K562 (cell line): ENCODE data around the gene ITGAE. TPM values are rescaled to one million over a fixed set of nuclear protein-coding genes. Genes with fewer than 3 reads are reported as not detected.

Experiments
- ATF1 ChIP-seq, 2 experiments: fragments of 450-650 bp in 1 of 2; IDR thresholded peaks; 2 replicates each; pipeline ENCODE4 v1.6.1; 2016; ENCODE audit warnings: missing compliant biosample characterization in 1 of 2, missing genetic modification characterization in 1 of 2
- CAMTA2 ChIP-seq: fragments of 250-450 bp; sonication (Bioruptor Pico); conservative IDR thresholded peaks from 2 replicates; pipeline ENCODE4 v1.5.1; 2022
- CCNT2 ChIP-seq: IDR thresholded peaks from 2 replicates; pipeline ENCODE4 v1.6.1; 2011; ENCODE audit warnings: borderline replicate concordance, low read depth, mild to moderate bottlenecking, moderate library complexity, mixed read lengths, low read length; ENCODE audit not compliant: insufficient read length; ENCODE audit errors: extremely low read depth
- CREM ChIP-seq: IDR thresholded peaks from 2 replicates; pipeline ENCODE4 v1.6.1; 2014; ENCODE audit warnings: antibody characterized with exemption, low read depth
- DPF2 ChIP-seq: fragments of 450-650 bp; IDR thresholded peaks from 2 replicates; pipeline ENCODE4 v1.6.1; 2016
- E2F3 ChIP-seq: fragments of 250-450 bp; sonication (Bioruptor Pico); IDR thresholded peaks from 2 replicates; pipeline ENCODE4 v1.4.0; 2020; ENCODE audit warnings: mild to moderate bottlenecking
- FOXM1 ChIP-seq, 2 experiments: fragments of 450-650 bp in 1 of 2; sonication (generic) in 1 of 2; formaldehyde crosslinking in 1 of 2; IDR thresholded peaks; 2 replicates each; pipeline versions ENCODE4 v1.6.1 to v1.9.0; 2017 to 2022; ENCODE audit warnings: low read depth in 2 of 2, mild to moderate bottlenecking in 2 of 2, missing genetic modification reagents in 1 of 2, moderate library complexity in 1 of 2
- FUS ChIP-seq: fragments of 200-400 bp; formaldehyde crosslinking; optimal IDR thresholded peaks from 2 replicates; pipeline ENCODE3; 2017; ENCODE audit warnings: low read depth, low read length
- KLF16 ChIP-seq: IDR thresholded peaks from 2 replicates; pipeline ENCODE4 v1.6.1; 2016; ENCODE audit warnings: antibody characterized with exemption
- MCM7 ChIP-seq, 2 experiments: fragments of 450-650 bp; IDR thresholded peaks; 2 replicates each; pipeline ENCODE4 v1.6.1; 2016 to 2018
- NCOR1 ChIP-seq: fragments of 450-650 bp; IDR thresholded peaks from 2 replicates; pipeline ENCODE4 v1.6.1; 2016; ENCODE audit warnings: mild to moderate bottlenecking, moderate library complexity
- NEUROD1 ChIP-seq: fragments of 150-350 bp; IDR thresholded peaks from 2 replicates; pipeline ENCODE4 v1.6.1; 2014; ENCODE audit warnings: borderline replicate concordance, low read length, low read depth; ENCODE audit not compliant: partially characterized antibody
- PURB ChIP-seq: sonication (generic); formaldehyde crosslinking; IDR thresholded peaks from 2 replicates; pipeline ENCODE4 v1.9.0; 2021; ENCODE audit warnings: low read depth, mild to moderate bottlenecking, missing genetic modification reagents
- RBFOX2 ChIP-seq: fragments of 200-400 bp; formaldehyde crosslinking; IDR thresholded peaks from 2 replicates; pipeline ENCODE4 v1.6.1; 2017; ENCODE audit warnings: low read depth, mild to moderate bottlenecking, low read length, moderate library complexity
- TAF15 ChIP-seq: fragments of 200-400 bp; formaldehyde crosslinking; IDR thresholded peaks from 2 replicates; pipeline ENCODE4 v1.6.1; 2017; ENCODE audit warnings: mild to moderate bottlenecking, low read depth, low read length, moderate library complexity
- TARDBP ChIP-seq: fragments of 450-650 bp; IDR thresholded peaks from 2 replicates; pipeline ENCODE4 v1.6.1; 2016
- TBL1XR1 ChIP-seq, 2 experiments: IDR thresholded peaks; 2 replicates each; pipeline ENCODE4 v1.6.1; 2012; ENCODE audit warnings: improper control_type of control experiment in 2 of 2, low read length in 2 of 2, mild to moderate bottlenecking in 1 of 2
- TBP ChIP-seq: optimal IDR thresholded peaks from 2 replicates; pipeline ENCODE3; 2011; ENCODE audit warnings: low read depth, low read length, improper control_type of control experiment
- U2AF2 ChIP-seq: fragments of 200-400 bp; formaldehyde crosslinking; optimal IDR thresholded peaks from 2 replicates; pipeline ENCODE3; 2017; ENCODE audit warnings: low read depth, mild to moderate bottlenecking, low read length
- ZFP30 ChIP-seq: fragments of 250-450 bp; sonication (Bioruptor Pico); IDR thresholded peaks from 2 replicates; pipeline ENCODE4 v1.8.0; 2022; ENCODE audit warnings: moderate library complexity, mild to moderate bottlenecking, inconsistent platforms, borderline replicate concordance
- polyA plus RNA-seq, 8 experiments: library from polyadenylated mRNA; depleted of rRNA in 4 of 8; stranded (reverse) in 5 of 8; unstranded in 3 of 8; fragments of >200 nt; fragmentation: Nextera tagmentation in 2 of 8; fragmentation: Illumina TruSeq in 1 of 8; extraction: Ambion mirVana in 2 of 8; extraction: Trizol in 1 of 8; gene quantifications; 2 replicates each; pipeline versions ENCODE4 v1.2.1 to v1.2.3, GENCODE V29; 2011 to 2014; ENCODE audit warnings: inconsistent platforms in 1 of 8, missing spikeins in 1 of 8
- total RNA-seq, 7 experiments: library from RNA; depleted of rRNA in 6 of 7; stranded (reverse); fragments of >200 nt in 6 of 7; fragmentation: Illumina TruSeq in 2 of 7; extraction: Trizol in 2 of 7; gene quantifications; 2 replicates each; pipeline versions ENCODE4 v1.2.1 to v1.2.3, GENCODE V29; 2011 to 2021; ENCODE audit warnings: low replicate concordance in 1 of 7
- TF ChIP-seq, protein P1 (sequence below): fragments of 450-650 bp; IDR thresholded peaks from 2 replicates; pipeline ENCODE4 v1.6.1; 2017; ENCODE audit warnings: antibody characterized with exemption

The ITGAE gene
- total and polyA plus RNA-seq, 9 of the 15 experiments (the other 6 are each of a cell fraction or from before 2014, with no cell fraction given), result 14.8 to 160 (median 27.0) TPM

DNA sequence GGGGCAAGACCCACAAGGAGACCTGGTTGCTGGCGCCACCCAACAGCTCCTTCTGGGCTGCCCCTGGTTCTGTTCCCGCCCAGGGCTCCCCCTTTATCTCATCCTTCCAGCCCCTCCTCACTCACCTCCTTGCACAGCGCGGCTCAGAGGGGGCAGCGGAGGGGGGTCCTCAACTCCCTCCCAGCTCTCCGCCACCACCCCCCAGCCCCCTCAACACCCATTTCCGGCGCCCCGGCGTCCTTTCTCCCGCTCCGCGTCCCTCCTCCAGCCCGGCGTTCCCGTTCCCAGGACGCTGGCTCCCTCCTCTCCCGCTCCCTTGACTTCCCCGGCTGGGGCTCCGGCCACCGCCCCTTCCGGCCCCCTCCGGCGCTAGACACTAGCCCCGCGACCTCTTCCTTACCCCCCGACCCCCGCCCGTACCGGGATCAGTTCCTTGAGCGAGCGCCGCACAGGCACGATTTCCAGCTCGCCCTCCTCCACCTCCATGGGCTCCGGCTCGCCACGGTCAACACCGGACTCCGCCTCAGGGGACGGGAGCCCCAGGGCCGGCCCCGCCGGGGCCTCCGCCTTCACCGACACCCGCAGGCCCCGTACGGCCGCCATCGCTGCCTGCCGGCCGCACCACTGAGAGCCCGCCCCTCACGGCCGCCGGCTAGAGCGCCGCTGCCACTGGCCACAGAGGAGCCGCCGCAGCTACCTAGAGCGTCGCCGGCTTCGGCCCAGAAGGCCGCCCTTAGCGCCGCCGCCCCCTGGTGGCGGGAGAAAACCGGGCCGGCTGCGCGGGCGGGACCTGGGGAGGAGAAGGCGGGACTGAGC is 44.8 kb upstream of the ITGAE start, which contains the start of gene NCBP3 (continued):
- TF ChIP-seq KLF16 (0 out of 2 replicates have a peak, but pooled peaks have one; percentile 15), TBL1XR1 (IDR thresholded peaks at IDR 0.05; ENCODE audit: low read length in 2 of 2) (0 out of 4 replicates have a peak, but pooled peaks of 1 of the 2 experiments have one; percentile 30), U2AF2 (no peak), ZFP30 (CRISPR knock-in tag) (no peak), FOXM1 (IDR thresholded peaks at IDR 0.05; ENCODE audit: low read depth) (no peak), FOXM1 (CRISPR knock-in tag; IDR thresholded peaks at IDR 0.05; ENCODE audit: low read depth) (no peak), PURB (CRISPR knock-in tag) (no peak), TAF15 (no peak), CREM (peak; percentile 61), TARDBP (no peak), CCNT2 (peak; percentile 92), MCM7 (IDR thresholded peaks at IDR 0.05) (no peak), NEUROD1 (peak; percentile 57), CAMTA2 (no peak), E2F3 (CRISPR knock-in tag) (peak; percentile 62; the same call in 1 of the 2 replicates), DPF2 (no peak), TBP (peak; percentile 90), NCOR1 (peak; percentile 47; the same call in 1 of the 2 replicates), FUS (no peak), RBFOX2 (peak; percentile 96), ATF1 (CRISPR knock-in tag; IDR thresholded peaks at IDR 0.05) (no peak), ATF1 (tag; IDR thresholded peaks at IDR 0.05) (peak; percentile 55)
- TF ChIP-seq, protein P1, sequence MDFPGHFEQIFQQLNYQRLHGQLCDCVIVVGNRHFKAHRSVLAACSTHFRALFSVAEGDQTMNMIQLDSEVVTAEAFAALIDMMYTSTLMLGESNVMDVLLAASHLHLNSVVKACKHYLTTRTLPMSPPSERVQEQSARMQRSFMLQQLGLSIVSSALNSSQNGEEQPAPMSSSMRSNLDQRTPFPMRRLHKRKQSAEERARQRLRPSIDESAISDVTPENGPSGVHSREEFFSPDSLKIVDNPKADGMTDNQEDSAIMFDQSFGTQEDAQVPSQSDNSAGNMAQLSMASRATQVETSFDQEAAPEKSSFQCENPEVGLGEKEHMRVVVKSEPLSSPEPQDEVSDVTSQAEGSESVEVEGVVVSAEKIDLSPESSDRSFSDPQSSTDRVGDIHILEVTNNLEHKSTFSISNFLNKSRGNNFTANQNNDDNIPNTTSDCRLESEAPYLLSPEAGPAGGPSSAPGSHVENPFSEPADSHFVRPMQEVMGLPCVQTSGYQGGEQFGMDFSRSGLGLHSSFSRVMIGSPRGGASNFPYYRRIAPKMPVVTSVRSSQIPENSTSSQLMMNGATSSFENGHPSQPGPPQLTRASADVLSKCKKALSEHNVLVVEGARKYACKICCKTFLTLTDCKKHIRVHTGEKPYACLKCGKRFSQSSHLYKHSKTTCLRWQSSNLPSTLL, result no peak
